ENCODE data around the gene VPS41.

The VPS41 gene

DNA sequence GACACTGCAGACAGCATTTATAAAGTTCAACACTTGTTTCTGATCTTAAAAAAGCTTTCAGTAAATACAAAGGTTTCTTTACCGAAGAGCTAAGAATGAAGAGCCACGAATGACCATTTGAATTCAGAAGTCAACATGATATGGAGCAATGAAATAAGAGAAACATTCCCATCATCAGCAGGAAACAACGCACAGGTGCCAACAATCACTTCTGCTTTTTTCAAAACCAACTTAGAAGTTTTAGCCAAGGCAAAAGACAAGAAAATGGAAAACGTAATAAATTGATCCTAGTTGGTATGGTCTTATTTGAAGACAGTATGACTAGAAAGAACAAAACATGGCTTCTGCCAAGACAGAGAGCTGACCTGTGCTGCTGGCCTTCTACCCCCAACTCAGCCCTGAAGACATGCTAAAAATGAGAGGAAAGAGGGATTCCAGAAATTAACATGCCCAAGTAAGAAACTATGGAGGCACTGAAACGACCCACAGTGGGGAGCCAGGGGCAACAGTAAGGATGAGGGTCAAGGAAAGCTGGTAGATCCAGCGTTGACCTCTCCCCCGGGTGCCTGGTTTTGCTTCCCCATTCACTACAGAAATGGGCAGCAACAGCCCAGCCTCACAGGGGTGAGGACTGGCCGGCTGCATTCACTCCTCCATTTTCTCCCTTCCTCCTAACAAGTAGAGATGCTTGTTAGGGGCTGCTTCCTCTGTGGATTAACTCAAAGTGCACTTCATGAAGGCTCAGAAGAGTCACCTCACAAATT lies 30.1 kb downstream of the VPS41 start:
- DNase-seq: no peak
- Mint-ChIP-seq H3K36me3 (ENCODE audit: low read depth) (peaks cover 44% of the 10 kb centered on the region), H3K9me3 (peaks cover 7% of the 10 kb centered on the region), H3K4me3 (no peak overlapping the region), H3K27ac (no peak overlapping the region), H3K27me3 (ENCODE audit: low read depth, poor library complexity) (no peaks in the 10 kb centered on the region), H3K4me1 (no peaks in the 10 kb centered on the region)
- TF ChIP-seq, protein P1, sequence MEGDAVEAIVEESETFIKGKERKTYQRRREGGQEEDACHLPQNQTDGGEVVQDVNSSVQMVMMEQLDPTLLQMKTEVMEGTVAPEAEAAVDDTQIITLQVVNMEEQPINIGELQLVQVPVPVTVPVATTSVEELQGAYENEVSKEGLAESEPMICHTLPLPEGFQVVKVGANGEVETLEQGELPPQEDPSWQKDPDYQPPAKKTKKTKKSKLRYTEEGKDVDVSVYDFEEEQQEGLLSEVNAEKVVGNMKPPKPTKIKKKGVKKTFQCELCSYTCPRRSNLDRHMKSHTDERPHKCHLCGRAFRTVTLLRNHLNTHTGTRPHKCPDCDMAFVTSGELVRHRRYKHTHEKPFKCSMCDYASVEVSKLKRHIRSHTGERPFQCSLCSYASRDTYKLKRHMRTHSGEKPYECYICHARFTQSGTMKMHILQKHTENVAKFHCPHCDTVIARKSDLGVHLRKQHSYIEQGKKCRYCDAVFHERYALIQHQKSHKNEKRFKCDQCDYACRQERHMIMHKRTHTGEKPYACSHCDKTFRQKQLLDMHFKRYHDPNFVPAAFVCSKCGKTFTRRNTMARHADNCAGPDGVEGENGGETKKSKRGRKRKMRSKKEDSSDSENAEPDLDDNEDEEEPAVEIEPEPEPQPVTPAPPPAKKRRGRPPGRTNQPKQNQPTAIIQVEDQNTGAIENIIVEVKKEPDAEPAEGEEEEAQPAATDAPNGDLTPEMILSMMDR (IDR thresholded peaks at IDR 0.05): no peak

DNA sequence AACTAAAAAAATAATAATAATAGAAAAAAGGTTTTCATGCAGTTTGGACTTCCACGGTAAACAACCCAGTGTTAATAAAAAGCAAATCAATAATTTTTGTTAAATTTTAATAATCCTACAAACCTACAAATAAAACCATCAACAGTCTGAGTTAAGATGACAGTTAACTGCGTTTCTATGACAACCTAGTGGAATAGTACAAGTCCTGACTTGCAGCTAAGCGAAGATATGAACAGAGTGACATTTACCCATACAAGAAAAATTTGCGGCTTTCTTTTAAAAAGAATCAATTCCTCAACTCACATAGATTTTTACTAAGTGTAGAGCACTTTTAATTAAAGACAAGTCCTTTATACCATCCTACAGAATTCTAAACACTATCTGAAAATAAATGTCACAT lies 35.6 kb downstream of the VPS41 start:
- H3K4me1 Mint-ChIP-seq: peaks cover 5% of the 10 kb centered on the region
- no peak overlapping the region for H3K27ac Mint-ChIP-seq
- H3K4me3 Mint-ChIP-seq: no peak overlapping the region
- H3K9me3 Mint-ChIP-seq: no peaks in the 10 kb centered on the region
- DNase-seq: no peak
- TF ChIP-seq, protein P1 (IDR thresholded peaks at IDR 0.05): no peak
- H3K27me3 Mint-ChIP-seq (ENCODE audit: low read depth, poor library complexity): no peaks in the 10 kb centered on the region
- H3K36me3 Mint-ChIP-seq (ENCODE audit: low read depth): peaks cover 6% of the 10 kb centered on the region

DNA sequence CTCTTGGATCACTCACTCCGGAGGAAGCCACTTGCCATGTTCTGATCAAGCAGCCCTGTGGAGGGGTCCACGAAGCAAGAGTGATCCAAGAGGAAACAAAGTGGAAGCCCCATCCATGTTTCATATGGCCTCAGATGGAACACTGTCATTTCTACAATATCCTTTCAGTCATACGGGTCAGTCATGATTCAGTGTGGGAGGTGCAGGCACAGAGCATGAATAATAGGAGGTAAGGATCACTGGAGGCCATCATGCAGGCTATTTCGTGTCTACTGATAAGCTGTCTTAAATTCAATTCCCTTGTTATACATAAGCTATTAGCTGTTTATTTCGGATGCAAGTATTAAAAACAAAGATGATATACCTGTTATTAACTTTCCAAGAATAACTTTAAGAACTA lies 36.8 kb downstream of the VPS41 start:
- Mint-ChIP-seq H3K4me3 (no peak overlapping the region), H3K27ac (no peak overlapping the region), H3K4me1 (peaks cover 5% of the 10 kb centered on the region)

DNA sequence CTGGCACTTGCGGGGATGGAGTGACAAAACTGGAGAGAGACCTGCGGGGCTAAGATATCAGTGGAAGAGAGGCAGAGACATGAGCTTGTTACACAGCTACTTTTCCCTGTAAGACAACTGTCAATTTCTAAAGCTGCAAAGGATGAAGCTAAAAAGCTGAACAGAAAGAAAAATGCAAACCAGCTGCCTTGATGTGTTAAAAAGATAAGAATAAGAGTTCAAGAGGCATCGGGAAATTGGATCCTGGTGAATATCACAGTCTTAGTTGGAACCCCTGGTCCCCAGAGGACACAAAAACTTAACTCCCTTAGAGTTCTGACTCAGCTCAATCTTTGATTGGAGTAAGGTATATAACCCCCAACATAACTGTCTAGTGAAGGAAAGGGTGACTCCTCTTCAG lies 38.8 kb downstream of the VPS41 start:
- H3K4me1 Mint-ChIP-seq: peaks cover 5% of the 10 kb centered on the region
- peaks cover 6% of the 10 kb centered on the region for H3K36me3 Mint-ChIP-seq (ENCODE audit: low read depth)
- H3K9me3 Mint-ChIP-seq: no peaks in the 10 kb centered on the region
- H3K27me3 Mint-ChIP-seq (ENCODE audit: low read depth, poor library complexity): no peaks in the 10 kb centered on the region
- no peak for DNase-seq
- TF ChIP-seq, protein P1 (IDR thresholded peaks at IDR 0.05): no peak
- no peak overlapping the region for H3K27ac Mint-ChIP-seq
- no peak overlapping the region for H3K4me3 Mint-ChIP-seq

More for the DNA sequence above, 36.8 kb downstream of the VPS41 start:
- TF ChIP-seq, protein P1 (IDR thresholded peaks at IDR 0.05): no peak
- DNase-seq: no peak
- Mint-ChIP-seq H3K9me3 (no peaks in the 10 kb centered on the region), H3K36me3 (ENCODE audit: low read depth) (peaks cover 6% of the 10 kb centered on the region), H3K27me3 (ENCODE audit: low read depth, poor library complexity) (no peaks in the 10 kb centered on the region)

DNA sequence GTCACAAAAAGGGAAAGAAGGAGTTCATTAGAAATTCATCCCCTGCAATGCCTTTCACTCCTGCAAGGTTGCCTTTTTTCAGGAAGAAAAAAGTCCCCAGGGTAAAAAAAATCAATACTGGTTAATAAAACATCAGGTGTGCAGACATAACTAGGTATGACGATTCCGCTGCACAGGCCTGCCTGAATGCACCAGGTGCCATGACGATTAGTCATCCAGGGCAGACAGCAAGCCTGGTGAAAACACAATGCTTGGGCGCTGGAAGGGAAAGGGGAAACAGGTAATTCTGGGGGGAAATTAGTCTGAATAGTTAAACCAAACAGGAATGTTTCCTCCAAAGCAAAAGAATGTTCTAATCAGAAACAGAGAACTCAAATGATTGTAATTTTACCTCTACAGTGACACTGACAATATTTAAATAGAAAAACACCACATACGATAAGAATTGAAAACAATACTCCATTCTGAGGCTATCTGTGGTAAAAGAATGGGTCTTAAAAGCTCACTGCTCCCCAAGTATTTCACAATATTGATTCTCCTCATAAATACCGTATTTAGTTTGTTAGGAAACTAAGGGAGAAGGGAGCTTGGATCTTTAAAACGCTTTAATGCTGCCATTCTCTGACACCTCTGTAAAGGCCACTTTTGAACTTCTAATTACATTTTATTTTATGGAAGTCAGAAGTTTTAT lies 45.2 kb downstream of the VPS41 start:
- Mint-ChIP-seq H3K4me3 (no peak overlapping the region), H3K4me1 (peaks cover 16% of the 10 kb centered on the region), H3K27me3 (ENCODE audit: low read depth, poor library complexity) (no peaks in the 10 kb centered on the region), H3K36me3 (ENCODE audit: low read depth) (peaks cover 14% of the 10 kb centered on the region), H3K27ac (peak overlapping the region; percentile 19), H3K9me3 (no peaks in the 10 kb centered on the region)
- DNase-seq: no peak
- TF ChIP-seq, protein P1 (IDR thresholded peaks at IDR 0.05): no peak

Data from nephron progenitor cell (in vitro differentiated cells).